ENCODE measurements around the gene MUTYH.

MUTYH gene

DNA sequence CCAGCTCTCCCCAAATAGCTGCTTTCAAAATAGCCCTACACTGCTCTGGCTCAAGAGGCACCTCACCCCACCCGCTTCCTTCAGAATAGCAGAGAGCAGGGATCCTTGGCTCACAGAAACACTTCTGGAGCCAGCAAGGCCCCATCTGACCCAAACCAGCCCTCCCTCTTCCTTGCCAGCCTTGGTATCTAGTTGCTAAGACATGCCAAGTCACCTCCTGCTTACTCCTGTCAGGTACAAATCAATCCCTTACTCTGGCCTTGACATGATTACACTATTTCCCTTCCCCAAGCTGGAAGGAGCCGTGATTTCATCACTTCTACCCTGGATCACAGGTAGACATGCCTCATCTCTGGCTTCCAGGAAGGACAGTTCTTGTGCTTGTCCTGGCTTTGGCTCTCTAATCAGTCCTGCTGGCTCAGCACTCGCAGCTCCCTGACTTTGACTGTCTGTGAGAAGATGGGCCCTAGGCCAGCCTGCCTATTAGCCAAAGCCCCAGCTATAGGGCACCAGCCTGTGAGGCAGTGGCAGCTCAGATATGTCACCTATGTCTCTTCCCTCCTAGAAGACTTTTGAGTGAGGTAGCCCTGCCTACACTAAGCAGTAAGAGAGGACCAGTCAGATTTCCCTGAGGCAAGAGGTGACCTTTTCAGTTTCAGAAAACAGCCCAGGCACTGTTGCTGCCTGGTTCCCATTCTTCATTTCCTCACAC is 8.9 kb upstream of the MUTYH start:
- no peak for DNase-seq (ENCODE audit: low read depth in 2 of 2)

DNA sequence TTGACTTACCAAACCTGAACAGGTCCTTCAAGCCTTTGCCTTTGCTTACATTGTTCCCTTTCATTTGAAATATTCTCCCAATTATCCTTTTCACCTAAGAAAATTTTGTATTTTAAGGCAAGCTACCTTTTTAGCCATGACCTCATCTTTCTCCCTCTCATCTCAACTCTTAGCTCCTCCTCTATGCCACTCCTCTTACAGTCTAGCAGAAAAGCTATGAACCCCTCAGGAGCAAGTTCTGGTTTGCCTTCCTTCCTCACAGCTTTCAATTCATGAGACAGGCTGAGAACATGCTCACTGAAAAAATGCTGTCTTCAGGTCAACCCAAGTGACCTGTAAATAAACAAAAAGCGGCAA is 8.3 kb upstream of the MUTYH start:
- no peak for DNase-seq (ENCODE audit: low read depth in 2 of 2)

DNA sequence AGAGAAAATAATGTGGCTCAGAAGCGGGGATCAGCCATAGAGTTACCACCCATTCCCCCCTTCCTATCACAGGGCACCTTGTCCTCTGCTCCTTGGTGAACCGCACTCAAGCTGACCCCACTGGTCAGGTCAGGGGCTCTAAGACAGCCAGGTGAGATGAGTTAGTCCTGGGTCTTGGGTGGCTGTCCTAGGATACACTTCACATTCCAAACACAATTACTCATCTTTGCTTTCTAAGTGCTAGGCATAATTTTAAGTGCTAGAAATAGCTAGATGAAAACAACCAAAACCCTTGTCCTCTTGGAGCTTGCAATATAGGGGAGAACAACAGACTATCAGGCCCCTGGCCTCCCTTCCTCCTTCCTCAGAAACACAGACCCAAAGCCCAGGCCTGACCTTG is 7.8 kb upstream of the MUTYH start:
- DNase-seq (ENCODE audit: low read depth in 2 of 2) = no peak

DNA sequence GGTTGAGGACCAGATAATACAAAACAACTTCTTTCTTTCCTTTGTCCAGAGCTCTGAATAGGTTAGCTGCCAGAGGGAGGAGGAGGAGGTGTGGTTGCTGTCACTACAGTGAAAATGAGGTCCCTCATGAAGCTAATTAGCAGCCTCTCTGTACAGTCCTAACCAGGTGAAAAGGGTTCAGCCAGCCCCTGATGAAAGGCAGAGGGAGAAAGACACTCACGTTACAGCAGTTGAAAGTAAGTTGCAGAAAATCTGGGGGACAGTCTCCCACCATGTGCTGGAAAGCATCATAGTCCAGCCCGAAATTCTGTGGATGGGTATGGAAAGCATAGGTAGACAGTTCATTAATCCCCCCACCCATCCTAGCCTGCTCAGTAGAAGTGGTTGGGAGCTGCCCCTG is 6.2 kb upstream of the MUTYH start:
- DNase-seq (ENCODE audit: low read depth in 2 of 2) = no peak

DNA sequence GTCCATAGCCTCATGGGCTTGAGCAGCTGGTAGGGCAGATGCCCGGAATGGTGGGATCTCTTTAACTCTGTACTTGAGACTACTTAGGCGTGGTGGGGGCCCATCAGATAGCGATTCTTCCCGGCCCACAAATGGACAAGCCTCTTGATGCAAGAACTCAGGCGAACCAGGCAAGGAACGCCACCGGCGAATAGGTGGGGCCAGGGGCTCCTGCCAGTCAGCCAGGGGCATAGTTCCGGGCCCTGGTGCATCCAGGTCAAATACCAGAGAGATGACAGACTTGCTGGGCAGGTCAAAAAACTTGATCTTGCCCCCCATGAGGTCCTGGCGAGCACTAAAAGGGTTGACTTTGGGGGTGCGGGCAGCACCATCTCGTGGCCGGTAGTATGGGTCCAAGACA is 4.8 kb upstream of the MUTYH start:
- DNase-seq (ENCODE audit: low read depth in 2 of 2) = no peak

- no peak for DNase-seq (ENCODE audit: low read depth in 2 of 2)
Observed at GRCh38 chr1:45344499-45344898, 4.3 kb upstream of the MUTYH start.

DNA sequence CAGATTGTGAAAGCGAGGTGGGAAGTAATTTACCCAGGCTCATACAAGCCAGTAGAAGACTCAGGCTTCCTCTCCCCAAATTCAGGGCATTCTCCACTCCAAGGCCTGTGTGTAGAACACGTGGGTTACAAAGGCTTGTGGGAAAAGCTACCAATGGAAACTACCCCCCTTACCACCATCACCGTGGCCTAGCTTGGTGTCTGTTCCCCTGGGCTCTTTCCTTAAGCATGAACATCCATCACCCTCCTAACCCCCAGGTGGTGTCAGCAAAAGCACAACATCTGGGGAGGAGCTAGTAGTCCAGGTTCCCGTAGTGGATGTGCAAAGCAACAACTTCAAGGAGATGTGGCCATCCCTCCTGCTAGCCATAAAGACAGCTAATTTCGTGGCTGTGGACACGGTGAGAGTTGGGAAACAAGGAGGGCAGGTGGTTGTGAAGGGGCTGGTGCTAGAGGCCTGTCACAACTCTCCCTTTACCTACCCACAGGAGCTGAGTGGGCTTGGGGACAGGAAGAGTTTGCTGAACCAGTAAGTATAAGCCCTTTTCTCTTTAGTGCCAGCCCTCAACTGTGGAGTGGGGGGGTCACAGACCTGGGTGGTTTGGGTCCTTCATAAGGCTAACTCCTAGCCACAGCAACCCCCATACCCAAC is 701 bp upstream of the MUTYH start:
- DNase-seq (ENCODE audit: low read depth in 2 of 2) = no peak

GRCh38 chr1:45337630-45338325 is 2.5 kb downstream of the MUTYH start:
- DNase-seq (ENCODE audit: low read depth in 2 of 2) = no peak

DNA sequence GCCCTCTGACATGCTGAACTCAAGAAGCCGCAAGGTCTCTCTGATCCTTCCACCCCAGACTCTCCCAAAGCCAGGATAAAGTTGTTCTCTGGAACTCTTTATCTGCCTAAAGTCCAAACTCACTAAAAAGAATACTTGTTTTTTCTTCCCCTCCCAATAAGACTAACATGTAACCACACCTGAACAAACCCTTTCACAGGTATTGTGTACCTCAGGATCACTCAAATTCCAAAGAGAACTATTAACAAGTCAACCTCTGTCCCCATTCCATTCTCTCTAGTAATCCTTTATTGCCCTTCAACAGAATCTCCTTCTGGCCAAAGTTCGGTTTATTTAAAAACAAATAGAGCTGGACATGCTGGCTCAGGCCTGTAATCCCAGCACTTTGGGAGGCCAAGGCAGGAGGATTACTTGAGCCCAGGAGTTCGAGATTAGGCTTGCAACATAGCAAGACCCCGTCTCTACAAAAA is 4.3 kb downstream of the MUTYH start:
- no peak for DNase-seq (ENCODE audit: low read depth in 2 of 2)

- DNase-seq (ENCODE audit: low read depth in 2 of 2) = no peak
Observed at GRCh38 chr1:45334308-45335245, 5.7 kb downstream of the MUTYH start.

GRCh38 chr1:45332346-45332720 is 7.9 kb downstream of the MUTYH start:
- DNase-seq (ENCODE audit: low read depth in 2 of 2) = no peak

DNA sequence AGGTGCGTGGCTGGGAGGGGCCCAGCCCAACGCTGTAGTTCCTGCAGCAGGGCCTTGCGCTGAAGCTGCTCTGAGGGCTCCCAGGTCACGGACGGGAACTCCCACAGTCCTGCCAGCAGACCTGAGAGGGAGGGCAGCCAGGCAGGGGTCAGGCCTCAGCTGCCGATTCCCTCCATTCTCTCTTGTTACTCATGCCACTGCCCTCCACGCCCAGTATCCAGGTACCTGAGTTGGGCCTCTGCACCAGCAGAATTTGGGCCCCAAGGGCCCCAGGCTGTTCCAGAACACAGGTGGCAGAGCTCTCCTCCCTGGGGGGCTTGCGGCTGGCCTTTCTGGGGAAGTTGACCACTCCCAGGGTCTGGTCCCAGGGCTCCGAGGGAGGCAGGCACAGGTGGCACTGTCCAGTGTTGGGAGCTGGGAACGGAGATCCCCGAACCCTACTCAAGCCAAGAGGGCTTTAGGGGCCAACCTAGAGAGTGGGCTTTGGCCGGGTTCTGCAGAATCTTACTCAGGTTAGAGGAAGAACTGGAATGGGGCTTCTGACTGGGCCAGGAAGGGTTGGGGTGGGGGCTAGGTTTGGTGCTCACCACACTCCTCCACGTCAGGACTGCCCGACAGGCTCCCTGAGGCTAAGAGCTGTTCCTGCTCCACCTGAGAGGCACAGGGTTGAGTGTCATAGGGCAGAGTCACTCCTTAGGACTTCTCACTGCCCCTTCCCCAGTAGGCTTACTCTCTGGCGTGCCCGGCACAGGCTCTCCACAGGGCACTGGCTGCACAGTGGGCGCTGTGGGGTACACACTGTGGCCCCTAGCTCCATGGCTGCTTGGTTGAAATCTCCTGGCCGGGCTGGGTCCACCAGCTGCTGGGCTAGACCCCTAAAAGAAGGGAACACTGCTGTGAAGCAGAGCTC is 8.5 kb downstream of the MUTYH start:
- no peak for DNase-seq (ENCODE audit: low read depth in 2 of 2)

- DNase-seq (ENCODE audit: low read depth in 2 of 2) = no peak
Observed at GRCh38 chr1:45329445-45329844, 10.8 kb downstream of the MUTYH start.

DNA sequence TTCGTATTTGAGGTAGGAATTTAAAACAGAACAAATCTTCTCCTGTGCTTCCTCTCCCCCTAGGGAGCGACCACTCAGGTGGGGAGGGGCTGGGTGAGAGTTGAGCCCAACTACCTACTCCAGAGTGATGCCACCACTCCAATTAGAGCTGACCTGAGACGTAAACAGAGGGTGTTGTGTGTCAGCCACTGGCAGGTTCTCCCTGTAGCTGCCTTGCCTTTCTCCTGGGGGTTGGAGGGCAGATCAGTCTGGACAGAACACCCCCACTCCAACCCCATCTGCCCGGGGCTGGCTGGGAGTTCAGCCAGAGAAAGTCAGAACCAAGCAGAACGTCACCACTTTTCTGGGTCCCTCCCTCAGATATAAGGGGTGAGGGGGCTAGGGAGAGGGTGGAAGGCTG is 11.6 kb downstream of the MUTYH start:
- DNase-seq (ENCODE audit: low read depth in 2 of 2) = no peak

DNA sequence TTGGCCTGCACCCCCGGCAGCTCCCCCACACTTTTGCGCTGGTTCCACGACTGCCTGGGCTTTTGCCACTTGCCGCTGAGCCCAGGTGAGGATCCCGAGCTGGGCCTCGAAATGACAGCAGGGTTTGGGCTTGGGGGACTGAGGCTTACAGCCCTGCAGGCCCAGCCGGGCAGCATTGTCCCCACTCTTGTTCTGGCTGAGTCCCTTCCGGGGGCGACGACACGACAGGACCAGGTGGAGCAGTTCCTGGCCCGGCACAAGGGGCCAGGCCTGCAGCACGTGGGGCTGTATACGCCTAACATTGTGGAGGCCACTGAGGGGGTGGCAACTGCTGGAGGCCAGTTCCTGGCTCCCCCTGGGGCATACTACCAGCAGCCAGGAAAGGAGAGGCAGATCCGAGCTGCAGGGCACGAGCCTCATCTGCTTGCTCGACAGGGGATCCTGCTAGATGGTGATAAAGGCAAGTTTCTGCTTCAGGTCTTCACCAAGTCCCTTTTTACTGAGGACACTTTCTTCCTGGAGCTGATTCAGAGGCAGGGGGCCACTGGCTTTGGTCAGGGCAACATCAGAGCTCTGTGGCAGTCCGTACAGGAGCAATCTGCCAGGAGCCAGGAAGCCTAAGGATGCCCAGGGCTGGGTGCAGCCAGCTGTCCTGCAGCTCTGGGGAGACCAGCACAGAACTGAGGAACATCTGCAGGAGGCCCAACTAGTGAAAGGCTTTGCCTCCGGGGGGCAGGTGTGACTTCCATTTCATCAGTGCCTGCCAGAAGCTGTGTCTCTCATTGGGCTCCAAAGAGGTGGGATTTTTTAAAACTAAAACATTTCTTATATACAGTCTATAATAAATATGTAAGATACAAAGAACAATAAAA is 12.4 kb downstream of the MUTYH start:
- DNase-seq (ENCODE audit: low read depth in 2 of 2) = no peak

GRCh38 chr1:45326627-45327623 is 13.3 kb downstream of the MUTYH start, which contains the start of gene HPDL:
HPDL (plus strand) TSS chr1:45326895; CDS start chr1:45327149, 254 bp downstream.
- DNase-seq (ENCODE audit: low read depth in 2 of 2) = peak; percentile 40 to 58

DNA sequence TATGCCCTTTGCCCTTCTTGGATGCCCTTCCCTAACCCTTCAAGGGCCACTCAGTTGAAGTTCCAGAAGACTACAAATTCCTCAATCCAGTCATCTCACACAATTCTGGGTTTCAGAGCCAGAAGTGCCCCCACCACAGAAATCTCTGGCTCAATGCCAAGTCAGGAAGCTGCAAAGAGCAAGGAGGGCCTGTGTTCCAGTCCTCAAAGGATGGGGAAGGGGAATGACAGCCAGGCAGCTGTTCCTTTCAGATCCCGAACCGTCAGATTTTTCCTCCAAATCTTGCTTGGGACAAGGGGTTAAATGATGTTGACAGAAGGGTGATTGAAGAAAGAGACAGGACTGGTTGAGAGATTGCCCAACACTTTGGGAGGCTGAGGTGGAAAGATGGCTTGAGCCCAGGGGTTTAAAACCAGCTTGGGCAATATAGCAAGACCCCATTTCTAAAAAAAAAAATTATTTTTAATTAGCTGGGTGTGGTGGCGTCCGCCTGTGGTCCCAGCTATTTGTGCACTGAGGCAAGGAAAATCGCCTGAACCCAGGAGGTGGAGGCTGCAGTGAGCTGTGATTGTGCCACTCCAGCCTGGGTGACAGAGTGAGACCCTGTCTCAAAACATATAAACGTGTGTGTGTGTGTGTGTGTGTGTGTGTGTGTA is 14.3 kb downstream of the MUTYH start:
- no peak for DNase-seq (ENCODE audit: low read depth in 2 of 2)

DNA sequence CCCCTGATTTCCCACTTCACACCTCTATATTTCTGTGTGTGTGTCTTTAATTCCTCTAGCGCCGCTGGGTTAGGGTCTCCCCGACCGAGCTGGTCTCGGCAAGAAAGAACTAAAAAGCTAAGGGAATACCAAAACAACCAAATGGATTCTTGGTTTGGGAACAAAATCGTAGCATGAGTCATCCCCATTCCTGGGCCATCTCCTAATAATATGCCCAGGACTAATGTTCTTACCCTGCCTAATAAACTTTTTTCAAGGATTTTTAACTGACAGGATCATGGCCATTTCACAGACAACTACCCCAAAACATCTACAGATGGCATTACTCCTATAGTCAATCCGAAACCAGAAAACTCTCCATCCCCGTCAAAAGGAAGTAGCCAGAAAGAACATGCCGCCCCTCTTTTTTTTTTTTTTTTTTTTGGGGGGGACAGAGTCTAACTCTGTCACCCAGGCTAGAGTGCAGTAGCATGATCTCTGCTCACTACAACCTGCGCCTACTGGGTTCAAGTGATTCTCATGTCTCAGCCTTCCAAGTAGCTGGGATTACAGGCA is 17.7 kb downstream of the MUTYH start:
- DNase-seq (ENCODE audit: low read depth in 2 of 2) = no peak
